Measurements from ENCODE around the gene PADI4. TPM values are rescaled to one million over a fixed set of nuclear protein-coding genes. Genes with fewer than 3 reads are reported as not detected.

PADI4 gene
- total and polyA plus RNA-seq, 2 donors (not counting 3 experiments of a cell fraction or from before 2014, with no cell fraction given) = not detected

- Histone ChIP-seq H2AFZ (ENCODE audit: low read depth, low read length) (no peak overlapping the region), H3K27me3 (ENCODE audit: control insufficient read depth in 2 of 2, insufficient read depth in 2 of 2, low read length in 2 of 2) (peaks cover 0 to 2% of the 10 kb centered on the region in 2 experiments), H3K36me3 (ENCODE audit: control insufficient read depth in 2 of 2, extremely low read depth in 1 of 2, insufficient read depth in 2 of 2, low read length in 2 of 2) (no peaks in the 10 kb centered on the region), H3K9ac (replicated peaks; ENCODE audit: extremely low read depth, insufficient read depth, low read length) (no peak overlapping the region), H3K4me2 (ENCODE audit: insufficient read depth, low read length) (no peak overlapping the region), H3K4me3 (replicated peaks in 1 of 3; ENCODE audit: insufficient read depth in 1 of 3, low read depth in 1 of 3, low read length in 3 of 3) (no peak overlapping the region), H3K9me3 (replicated peaks; ENCODE audit: control insufficient read depth, insufficient read depth, low read length) (no peaks in the 10 kb centered on the region), H3K9me1 (replicated peaks; ENCODE audit: control insufficient read depth, extremely low read depth, insufficient read depth, low read length) (no peaks in the 10 kb centered on the region), H3K4me1 (ENCODE audit: control insufficient read depth, extremely low read depth, insufficient read depth, low read length) (no peaks in the 10 kb centered on the region), H3K27ac (ENCODE audit: insufficient read depth, low read depth, low read length) (no peak overlapping the region), H3K79me2 (ENCODE audit: control insufficient read depth, insufficient read depth, low read length) (no peaks in the 10 kb centered on the region), H4K20me1 (replicated peaks; ENCODE audit: control insufficient read depth, extremely low read depth, insufficient read depth, low read length) (no peaks in the 10 kb centered on the region)
- dilution Hi-C loops (cut with MboI; ENCODE audit: extremely low pct_ligation_motif_present, low sequenced_read_pairs) (no loop called here), intact Hi-C loops (cut with micrococcal nuclease) (no loop called here)
- ChIA-PET CTCF (no interaction called here), POLR2A (no interaction called here)
- TF ChIP-seq MAX (IDR thresholded peaks at IDR 0.05; ENCODE audit: insufficient read depth, insufficient read length) = no peak
- no peak for TF ChIP-seq JUN (IDR thresholded peaks at IDR 0.05; ENCODE audit: borderline replicate concordance, insufficient read depth, insufficient read length, low read depth)
- no peak for TF ChIP-seq GATA2 (IDR thresholded peaks at IDR 0.05; ENCODE audit: insufficient read depth, insufficient read length, low read depth, low read length)
- TF ChIP-seq CTCF (IDR thresholded peaks at IDR 0.05; ENCODE audit: extremely low read depth in 1 of 2, insufficient read depth in 1 of 2, low read depth in 1 of 2, low read length in 2 of 2) = no peak
- TF ChIP-seq EZH2 (IDR thresholded peaks at IDR 0.05; ENCODE audit: borderline replicate concordance, low read depth, low read length, severe bottlenecking) = no peak
- no peak for TF ChIP-seq POLR2A (IDR thresholded peaks at IDR 0.05; ENCODE audit: low read depth, low read length)
- no peak for TF ChIP-seq MYC (IDR thresholded peaks at IDR 0.05; ENCODE audit: low read depth, low read length)
- DNase-seq (ENCODE audit: low read depth, low spot score) (no peak), FAIRE-seq (no peak)
- no TSS peak for BruUV-seq (replicated peaks)
Observed at GRCh38 chr1:17307329-17307728, 668 bp upstream of the PADI4 start.
